ENCODE data around the gene PTCHD1. TPM values are rescaled to one million over a fixed set of nuclear protein-coding genes. Genes with fewer than 3 reads are reported as not detected.
A peak's percentile ranks its signal among the peaks of the same experiment; 100 is the strongest.

The PTCHD1 gene
- total RNA-seq: under 1 TPM; 0.33 to 0.89 (median 0.49) TPM
- polyA plus RNA-seq: under 1 TPM; 0.07 to 0.13 (median 0.08) TPM
- long read RNA-seq, donor 1: 0 reads
- long read RNA-seq, donor 2: 0 reads

DNA sequence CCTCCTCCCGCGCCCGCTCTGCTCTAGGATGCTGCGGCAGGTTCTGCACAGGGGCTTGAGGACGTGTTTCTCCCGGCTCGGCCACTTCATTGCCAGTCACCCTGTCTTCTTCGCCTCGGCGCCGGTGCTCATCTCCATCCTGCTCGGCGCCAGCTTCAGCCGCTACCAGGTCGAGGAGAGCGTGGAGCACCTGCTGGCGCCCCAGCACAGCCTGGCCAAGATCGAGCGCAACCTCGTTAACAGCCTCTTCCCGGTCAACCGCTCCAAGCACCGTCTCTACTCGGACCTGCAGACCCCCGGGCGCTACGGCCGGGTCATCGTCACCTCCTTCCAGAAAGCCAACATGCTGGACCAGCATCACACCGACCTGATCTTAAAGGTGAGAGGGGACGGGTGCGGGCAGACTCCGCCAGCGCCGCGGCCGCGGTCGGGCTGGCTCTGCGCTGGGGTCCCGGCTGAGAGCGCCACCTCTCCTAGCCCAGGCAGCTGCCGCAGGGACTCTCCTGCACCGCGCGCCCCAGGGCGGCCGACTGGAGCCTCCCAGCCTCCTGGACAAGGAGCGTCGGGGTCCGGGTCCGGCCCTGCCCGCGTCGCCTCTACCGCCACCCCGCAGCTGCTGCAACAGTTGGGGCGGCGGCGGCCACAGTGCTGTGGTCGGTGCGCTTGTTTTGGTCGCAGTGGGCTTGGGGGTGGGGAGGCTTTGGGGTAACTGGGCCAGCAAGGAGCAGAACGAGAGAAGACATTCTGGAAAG lies at the start of gene PTCHD1:
PTCHD1 (plus strand) TSS at position 2 of the 752 bp plus-strand sequence; CDS start at position 29, 27 bp downstream.
- Histone ChIP-seq H3K4me1 (peaks cover 0 to 32% (median 15%) of the 10 kb centered on the region in 6 donors), H3K27me3 (replicated peaks in 1 of 7) (peaks cover 0 to 85% (median 39%) of the 10 kb centered on the region in 7 donors), H3K4me3 (peak within 1 kb of the TSS in 5 of 8 donors; percentile 6 to 56 (median 17)), H3K27ac (no peak within 1 kb of the TSS), H3K9me3 (no peaks in the 10 kb centered on the region), H3K36me3 (no peaks in the 10 kb centered on the region)
- DNase-seq: no peak
- TF ChIP-seq POLR2A (IDR thresholded peaks at IDR 0.05): no peak
- TF ChIP-seq POLR2AphosphoS5 (IDR thresholded peaks at IDR 0.05): no peak
- TF ChIP-seq, protein P1, sequence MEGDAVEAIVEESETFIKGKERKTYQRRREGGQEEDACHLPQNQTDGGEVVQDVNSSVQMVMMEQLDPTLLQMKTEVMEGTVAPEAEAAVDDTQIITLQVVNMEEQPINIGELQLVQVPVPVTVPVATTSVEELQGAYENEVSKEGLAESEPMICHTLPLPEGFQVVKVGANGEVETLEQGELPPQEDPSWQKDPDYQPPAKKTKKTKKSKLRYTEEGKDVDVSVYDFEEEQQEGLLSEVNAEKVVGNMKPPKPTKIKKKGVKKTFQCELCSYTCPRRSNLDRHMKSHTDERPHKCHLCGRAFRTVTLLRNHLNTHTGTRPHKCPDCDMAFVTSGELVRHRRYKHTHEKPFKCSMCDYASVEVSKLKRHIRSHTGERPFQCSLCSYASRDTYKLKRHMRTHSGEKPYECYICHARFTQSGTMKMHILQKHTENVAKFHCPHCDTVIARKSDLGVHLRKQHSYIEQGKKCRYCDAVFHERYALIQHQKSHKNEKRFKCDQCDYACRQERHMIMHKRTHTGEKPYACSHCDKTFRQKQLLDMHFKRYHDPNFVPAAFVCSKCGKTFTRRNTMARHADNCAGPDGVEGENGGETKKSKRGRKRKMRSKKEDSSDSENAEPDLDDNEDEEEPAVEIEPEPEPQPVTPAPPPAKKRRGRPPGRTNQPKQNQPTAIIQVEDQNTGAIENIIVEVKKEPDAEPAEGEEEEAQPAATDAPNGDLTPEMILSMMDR (IDR thresholded peaks at IDR 0.05 in 8 of 11, conservative IDR thresholded peaks at IDR 0.05 in 3 of 11): no peak
- WGBS, 5 donors: 3 to 38% (median 7%) methylated on average over 22 to 64 of the region's 64 CpGs
- intact Hi-C loops (cut with DNase I; ENCODE audit: low total_unique reads): no loop called here

DNA sequence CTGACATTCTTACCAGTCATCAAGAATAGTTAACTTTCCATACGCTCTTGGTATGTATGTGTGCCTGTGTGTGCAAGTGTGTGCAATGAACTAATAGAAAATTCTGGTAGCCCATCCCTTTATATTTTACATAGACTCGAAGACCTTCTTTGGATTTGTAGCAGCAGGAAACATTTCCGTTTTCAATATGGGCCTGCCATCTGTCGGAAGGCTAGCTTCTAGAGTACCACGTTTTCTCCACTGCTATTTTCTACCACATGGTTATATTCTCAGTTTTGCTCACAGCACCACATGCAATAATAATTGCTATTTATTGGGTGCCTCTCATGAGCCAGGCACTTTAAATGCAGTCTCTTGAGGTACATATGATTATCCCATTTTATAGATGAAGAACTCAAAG lies 47.9 kb upstream of the PTCHD1 start:
- 74 to 91% (median 82%) methylated on average over 5 of the region's 5 CpGs for WGBS, 5 donors
- no peak overlapping the region for H3K27ac ChIP-seq
- intact Hi-C loops (cut with DNase I; ENCODE audit: low total_unique reads): no loop called here
- H3K9me3 ChIP-seq: no peaks in the 10 kb centered on the region
- no peak for TF ChIP-seq POLR2AphosphoS5 (IDR thresholded peaks at IDR 0.05)
- TF ChIP-seq, protein P1 (IDR thresholded peaks at IDR 0.05 in 8 of 11, conservative IDR thresholded peaks at IDR 0.05 in 3 of 11): no peak
- no peak for TF ChIP-seq POLR2A (IDR thresholded peaks at IDR 0.05)
- no peaks in the 10 kb centered on the region for H3K4me1 ChIP-seq
- no peak overlapping the region for H3K4me3 ChIP-seq
- DNase-seq: no peak
- H3K36me3 ChIP-seq: no peaks in the 10 kb centered on the region
- H3K27me3 ChIP-seq (replicated peaks in 1 of 7): no peaks in the 10 kb centered on the region

DNA sequence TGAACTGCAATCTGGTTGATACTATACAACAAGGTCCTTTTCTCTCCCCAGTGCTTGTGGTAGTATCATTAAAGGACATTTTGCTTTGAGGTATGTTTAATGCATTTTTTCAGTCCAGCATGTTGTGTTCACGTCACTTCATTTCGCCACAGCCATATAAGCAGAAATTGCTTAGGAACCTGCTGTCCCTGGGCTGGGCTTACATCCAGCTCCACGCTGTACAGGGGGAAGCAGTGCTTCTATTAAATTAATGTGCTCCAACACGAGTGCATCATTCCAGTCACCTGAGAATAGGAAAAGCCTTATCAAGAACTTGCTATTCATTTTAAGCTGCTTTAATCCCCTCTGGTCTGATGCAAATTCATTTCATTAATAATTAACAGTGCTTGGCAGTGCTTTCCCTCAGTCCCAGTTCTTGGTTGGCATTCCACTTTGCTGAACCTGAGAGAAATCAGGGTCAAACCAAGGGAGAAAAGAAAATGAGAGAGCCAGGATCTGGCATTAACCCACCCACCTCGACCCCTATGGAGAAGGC lies 47.4 kb upstream of the PTCHD1 start:
- 66 to 95% (median 82%) methylated on average over 4 to 5 of the region's 5 CpGs for WGBS, 5 donors
- no peak for TF ChIP-seq POLR2A (IDR thresholded peaks at IDR 0.05)
- TF ChIP-seq, protein P1 (IDR thresholded peaks at IDR 0.05 in 8 of 11, conservative IDR thresholded peaks at IDR 0.05 in 3 of 11): no peak
- TF ChIP-seq POLR2AphosphoS5 (IDR thresholded peaks at IDR 0.05): no peak
- Histone ChIP-seq H3K27me3 (replicated peaks in 1 of 7) (no peaks in the 10 kb centered on the region), H3K9me3 (no peaks in the 10 kb centered on the region), H3K36me3 (no peaks in the 10 kb centered on the region), H3K4me3 (no peak overlapping the region), H3K4me1 (no peaks in the 10 kb centered on the region), H3K27ac (no peak overlapping the region)
- DNase-seq: no peak
- intact Hi-C loops (cut with DNase I; ENCODE audit: low total_unique reads): no loop called here

DNA sequence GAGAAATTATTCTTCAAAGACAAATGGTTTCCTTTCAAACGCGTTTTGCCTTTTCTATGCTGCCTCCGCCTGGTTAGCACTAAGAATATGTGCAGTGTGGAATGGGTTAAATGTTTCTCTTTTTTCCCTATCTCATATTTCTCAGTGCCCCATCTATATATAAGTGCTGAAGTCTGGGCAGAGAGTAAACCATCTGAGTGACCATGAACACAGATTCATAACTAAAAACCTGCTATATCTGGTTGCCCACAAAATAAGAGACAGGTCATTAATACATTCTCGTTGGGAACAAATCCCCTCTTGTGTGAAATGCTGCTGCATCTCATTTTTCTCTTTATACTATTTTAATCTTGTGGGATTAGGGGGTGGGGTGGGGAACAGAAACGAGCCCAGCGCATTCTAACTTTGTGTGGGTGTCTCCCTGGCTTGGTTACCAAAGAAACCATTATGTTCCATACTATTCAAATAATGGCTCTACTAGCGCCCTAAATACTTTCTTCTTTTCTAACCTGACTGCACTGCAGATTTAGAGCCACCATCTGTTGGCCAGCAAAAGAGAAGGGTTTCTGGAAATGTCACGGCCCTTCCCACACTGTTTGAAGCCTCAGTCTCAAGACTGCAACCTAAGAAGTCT lies 42.2 kb upstream of the PTCHD1 start:
- no peaks in the 10 kb centered on the region for H3K27me3 ChIP-seq (replicated peaks in 1 of 7)
- H3K4me1 ChIP-seq: no peaks in the 10 kb centered on the region
- WGBS, 5 donors: 67 to 81% (median 73%) methylated on average over 8 of the region's 8 CpGs
- DNase-seq: no peak
- intact Hi-C loops (cut with DNase I; ENCODE audit: low total_unique reads): no loop called here
- H3K36me3 ChIP-seq: no peaks in the 10 kb centered on the region
- no peak overlapping the region for H3K4me3 ChIP-seq
- no peaks in the 10 kb centered on the region for H3K9me3 ChIP-seq
- TF ChIP-seq POLR2AphosphoS5 (IDR thresholded peaks at IDR 0.05) (no peak), POLR2A (IDR thresholded peaks at IDR 0.05) (no peak)
- TF ChIP-seq, protein P1 (IDR thresholded peaks at IDR 0.05 in 8 of 11, conservative IDR thresholded peaks at IDR 0.05 in 3 of 11): no peak
- H3K27ac ChIP-seq: no peak overlapping the region
